HG03558 (cell line): ENCODE measurements around the gene PRKCSH.
"Not testable (repeated sequence)": the region's sequence is repeated elsewhere in the genome, so short reads cannot be mapped to it uniquely, and the experiment has no call there.

Experiments
- ATAC-seq: cut with Tn5 transposase; IDR thresholded peaks from one replicate; pipeline ENCODE4 v1.9.1; 2021; ENCODE audit warnings: moderate number of reproducible peaks; ENCODE audit not compliant: unreplicated experiment; ENCODE audit errors: extremely low read depth

The PRKCSH gene

DNA sequence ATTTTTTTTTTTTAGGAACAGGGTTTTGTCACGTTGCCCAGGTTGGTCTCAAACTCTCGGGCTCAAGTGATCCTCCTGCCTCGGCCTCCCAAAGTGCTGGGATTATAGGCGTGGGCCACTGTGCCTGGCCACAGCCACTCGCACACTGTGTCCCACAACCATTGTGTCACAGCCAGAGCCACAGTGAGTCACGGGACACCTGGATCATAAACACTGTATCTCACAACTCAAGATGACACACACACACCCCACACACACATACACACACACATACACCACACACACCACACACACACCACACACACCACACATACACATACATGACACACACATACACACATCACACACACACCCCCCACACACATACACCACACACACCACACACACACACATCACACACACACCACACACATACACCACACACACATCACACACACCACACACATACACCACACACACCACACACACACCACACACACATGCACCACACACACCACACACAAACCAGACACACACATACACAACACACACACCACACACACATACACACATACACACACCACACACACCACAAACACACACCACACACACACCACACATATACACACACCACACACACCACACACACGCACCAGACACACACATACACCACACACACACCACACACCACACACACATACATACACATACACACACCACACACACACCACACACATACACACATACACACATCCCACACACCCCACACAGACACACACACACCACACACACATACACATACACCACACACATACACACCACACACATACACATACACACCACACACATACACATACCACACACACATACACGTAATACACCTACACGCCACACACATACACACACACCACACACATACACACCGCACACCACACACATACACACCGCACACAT, 29.2 kb downstream of the PRKCSH start:
- ATAC-seq: no peak

DNA sequence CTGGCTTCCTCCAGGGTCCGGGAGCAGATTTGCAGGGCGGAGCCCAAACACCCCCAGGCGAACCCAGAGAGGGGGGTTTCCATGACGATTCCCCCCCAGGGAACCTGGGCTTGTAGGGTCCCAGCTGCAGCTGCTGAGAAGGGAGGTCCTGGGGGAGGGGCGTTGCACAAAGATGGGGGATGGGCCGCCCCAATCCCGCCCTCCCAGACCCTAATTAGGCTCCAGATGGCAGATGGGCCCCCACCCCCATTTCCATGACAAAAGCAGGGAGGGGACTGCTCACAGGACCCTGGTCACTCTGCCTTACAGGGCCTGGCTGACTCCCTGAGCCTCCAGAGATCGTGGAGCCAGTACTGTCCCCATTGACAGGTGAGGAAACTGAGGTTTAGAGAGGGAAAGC, 30.2 kb downstream of the PRKCSH start:
- ATAC-seq: no peak

DNA sequence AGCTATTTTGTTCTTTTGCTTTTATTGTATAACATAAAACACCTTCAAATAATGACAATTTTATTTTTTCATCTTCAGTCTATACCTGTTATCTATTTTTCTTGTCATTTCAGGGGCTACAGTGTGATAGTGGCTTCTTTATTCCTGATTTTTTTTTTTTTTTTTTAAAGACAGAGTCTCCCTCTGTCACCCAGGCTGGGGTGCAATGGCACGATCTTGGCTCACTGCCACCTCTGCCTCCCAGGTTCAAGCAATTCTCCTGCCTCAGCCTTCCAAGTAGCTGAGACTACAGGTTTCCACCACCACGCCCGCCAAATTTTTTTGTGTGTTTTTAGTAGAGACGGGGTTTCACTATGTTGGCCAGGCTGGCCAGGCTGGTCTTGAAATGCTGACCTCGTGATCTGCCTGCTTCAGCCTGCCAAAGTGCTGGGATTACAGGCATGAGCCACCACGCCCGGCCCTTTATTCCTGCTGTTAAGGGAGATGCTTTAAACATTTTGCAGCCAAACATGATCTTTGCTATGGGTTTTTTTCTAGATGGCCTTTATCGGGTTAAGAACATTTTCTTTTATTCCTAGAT, 32.9 kb downstream of the PRKCSH start:
- ATAC-seq: not testable (repeated sequence)

DNA sequence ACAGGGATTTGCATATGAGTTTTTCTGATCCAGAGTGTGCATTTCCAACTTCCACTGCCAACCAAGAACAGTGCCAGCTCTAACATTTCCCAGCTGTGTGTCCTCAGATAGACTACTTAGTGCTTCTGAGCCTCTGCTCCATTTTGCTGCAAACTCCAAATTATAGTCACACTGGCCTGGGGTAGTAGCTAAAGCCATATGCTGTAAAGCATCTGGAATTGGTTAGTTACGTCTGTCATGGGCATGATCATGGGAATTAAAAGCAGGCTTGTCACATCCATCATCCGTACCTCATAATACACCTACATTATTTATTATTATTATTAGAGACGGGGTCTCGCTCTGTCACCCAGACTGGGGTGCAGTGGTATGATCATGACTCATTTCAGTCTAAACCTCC, 38.3 kb downstream of the PRKCSH start:
- ATAC-seq: no peak

DNA sequence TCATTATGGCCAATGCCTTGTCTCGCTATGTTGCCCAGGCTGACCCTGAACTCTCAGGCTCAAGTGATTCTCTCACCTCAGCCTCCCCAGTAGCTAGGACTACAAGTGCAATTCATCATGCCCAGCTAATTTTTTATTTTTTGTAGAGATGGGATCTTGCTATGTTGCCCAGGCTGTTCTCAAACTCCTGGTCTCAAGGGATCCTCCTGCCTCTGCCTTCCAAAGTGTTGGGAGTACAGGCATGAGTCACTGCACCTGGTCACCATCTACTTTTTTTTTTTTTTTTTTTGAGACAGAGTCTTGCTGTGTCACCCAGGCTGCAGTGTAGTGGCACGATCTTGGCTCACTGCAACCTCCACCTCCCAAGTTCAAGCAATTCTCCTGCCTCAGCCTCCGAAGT, 39.9 kb downstream of the PRKCSH start:
- not testable (repeated sequence) for ATAC-seq

DNA sequence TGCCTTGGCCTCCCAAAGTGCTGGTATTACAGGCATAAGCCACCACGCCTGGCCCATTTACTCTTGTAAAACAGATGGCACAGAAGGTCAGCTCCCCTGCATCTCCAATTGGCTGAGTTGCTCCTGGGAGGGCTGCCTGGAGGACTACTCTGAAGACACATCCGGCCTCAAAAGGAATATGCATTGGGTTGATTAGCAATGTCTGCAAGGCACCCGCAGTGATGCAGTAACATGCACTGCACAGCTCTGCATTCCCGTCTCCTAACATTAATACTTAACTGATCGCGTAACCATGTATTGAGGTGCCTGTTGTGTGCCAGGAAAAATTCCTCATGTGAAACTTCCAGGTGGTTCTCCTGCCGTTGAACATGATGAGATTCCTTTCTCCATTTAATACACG, 40.4 kb downstream of the PRKCSH start:
- ATAC-seq: no peak

DNA sequence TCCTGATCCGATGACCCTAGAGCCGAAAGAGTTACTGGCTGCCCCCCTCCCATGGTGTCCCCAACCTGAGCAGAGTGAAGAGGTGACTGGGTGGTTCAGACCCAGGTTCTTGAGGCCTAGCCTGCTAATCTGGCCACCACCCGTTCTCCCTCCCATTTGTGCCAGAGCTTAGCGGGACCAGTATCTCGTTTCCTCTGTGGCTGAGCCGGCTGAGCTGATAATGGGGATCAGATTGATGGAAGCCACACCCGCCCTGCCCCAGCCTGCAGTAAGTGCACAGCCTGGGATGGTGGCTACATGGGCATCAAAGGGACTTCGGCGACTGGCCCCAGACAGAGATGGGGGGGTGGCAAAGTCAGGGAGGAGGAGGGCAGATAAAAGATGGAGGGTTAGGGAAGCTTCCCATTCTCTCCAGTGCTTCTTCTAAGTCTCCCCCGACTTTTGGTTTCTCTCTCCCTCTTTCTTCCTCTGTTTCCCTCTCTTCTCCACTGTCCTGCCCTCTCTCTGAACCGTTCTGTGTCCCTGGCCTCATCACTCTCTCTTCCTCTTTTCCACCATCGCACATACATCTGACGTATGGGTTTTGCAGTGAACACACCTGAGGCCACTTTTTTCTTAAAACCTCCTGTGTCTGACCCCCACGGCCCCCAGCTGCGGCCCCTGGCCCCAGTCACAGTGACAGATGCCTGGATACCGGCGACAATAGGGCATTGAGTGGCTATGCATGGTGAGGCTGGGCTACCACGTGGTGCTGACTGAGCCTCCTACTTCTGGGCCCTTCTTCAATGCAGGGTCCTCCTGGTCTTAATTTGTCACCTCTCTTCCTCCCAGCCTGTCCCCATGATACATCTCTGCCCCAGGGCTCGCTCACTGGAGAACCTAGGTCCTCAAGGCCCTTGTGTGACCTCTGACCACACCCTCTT, 43.0 kb downstream of the PRKCSH start:
- ATAC-seq: no peak

DNA sequence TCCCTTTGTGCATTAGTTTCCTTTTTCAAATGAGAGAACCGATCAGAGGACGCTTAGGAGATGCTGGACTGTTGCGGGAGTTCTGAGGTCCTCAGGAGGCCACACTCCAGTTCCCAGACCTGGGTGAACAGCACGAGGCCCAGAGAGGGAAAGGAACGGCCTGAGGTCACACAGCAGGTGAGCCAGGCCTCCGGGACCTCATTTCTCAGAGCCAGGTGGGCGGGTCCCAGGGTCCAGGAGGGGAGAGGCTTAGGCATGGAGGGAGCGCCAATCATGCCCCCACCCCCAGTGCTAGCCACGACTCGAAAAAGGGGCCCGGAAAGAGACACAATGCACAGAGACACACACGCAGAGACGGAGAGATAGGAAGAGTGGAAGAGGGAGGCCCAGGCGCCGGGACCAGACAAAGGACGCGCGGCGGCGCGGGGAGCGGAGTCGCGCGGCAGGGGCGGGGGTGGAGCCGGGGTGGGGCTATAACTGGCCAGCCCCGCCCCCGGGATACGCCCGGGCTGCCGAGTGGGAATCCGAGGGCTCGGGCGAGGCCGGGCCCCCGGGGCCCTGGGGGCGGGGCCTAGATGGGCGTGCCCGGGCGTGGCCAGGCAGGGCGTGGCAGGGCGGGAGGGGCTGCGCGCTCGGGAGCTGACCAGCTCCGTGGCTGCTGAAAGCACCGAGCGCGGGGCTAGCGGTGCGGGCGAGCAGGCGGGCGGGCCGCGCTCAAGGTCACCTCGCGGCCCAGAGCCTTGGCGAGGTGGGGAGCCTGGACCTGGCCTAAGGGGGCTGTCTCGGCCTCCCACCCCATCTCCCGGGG, 43.9 kb downstream of the PRKCSH start:
- ATAC-seq: no peak

DNA sequence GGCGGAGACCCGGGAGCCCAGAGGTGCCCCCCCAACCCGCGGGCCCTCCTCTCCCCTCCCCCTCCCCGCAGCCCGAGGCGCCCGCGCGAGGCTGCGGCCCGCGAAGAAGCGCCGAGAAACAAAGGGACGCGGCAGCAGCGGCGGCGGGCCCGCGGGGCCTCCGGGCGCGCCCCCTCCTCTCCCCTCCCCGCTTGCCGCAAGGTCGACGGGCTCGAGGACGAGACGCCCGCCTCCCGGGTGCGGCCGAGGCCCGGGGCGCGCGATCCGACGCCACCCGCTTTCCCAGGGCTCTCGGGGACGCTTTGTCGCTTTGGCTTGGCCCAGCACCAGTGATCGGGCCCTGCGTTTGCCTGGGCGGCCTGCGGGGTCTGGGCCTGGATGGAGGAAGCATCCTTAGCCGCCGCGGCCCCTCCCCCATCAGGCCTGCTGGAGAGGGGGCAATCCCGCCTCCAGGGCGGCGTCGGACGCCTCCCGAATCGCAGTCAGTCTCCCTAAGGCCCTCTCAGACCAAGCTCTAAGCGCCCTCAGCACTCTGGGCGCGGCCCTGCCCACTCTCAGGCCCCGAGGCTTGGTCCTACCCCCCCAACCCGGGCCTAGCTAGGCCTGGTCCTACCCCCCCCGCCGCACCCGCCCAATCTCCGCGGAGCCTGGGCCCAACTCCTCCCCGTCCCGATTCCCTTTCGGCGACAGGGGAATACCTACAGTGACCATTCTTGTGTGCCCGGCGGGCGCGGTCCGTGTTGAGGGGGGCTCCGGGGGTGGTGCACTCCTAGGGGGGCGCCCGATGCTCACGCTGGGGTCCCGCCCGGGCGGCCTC, 44.7 kb downstream of the PRKCSH start:
- no peak for ATAC-seq

DNA sequence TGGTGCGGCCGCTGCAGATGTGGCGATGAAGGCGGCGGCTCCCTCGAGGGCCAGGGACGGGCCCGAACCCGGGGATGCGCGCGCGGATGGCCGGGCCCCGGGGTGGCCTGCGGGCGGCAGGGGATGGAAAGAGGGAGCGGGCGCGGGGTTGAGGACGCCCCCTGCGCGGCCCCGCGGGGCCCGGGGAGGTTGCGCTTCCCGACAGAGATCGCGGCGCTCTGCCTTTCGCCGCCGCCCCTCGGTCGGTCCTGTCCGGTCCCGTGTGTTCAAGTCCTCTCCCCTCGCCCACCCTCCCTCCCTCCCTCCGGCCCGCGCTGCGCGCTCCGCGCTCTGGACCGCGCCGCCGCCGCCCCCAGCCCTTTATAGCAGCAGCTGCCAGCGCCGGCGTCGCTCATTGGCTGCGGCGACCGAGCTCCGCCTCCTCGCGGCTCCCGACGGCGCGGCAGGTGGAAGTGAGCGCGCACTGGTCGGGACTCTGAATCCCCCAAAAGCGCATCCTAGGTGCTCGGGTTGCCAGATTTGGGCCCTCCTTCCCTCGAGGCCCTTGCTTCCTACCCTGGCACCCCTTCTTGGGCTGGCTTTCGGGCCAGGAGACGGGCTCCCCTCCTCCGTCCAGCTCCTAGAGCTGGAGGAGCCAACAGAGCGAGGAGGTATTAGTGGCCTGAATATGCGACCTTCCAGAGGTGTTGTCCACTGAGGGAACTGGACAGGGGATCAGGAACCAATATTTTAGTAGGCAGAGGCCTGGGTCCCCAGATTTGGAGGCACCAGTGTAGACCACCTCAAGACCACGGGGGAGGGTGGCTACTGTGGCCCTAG, 45.5 kb downstream of the PRKCSH start, which contains the start of gene ELAVL3:
ELAVL3 (minus strand) TSS at position 332 of the 819 bp plus-strand sequence. CDS start 438 bp downstream, outside the sequence.
- ATAC-seq: no peak

DNA sequence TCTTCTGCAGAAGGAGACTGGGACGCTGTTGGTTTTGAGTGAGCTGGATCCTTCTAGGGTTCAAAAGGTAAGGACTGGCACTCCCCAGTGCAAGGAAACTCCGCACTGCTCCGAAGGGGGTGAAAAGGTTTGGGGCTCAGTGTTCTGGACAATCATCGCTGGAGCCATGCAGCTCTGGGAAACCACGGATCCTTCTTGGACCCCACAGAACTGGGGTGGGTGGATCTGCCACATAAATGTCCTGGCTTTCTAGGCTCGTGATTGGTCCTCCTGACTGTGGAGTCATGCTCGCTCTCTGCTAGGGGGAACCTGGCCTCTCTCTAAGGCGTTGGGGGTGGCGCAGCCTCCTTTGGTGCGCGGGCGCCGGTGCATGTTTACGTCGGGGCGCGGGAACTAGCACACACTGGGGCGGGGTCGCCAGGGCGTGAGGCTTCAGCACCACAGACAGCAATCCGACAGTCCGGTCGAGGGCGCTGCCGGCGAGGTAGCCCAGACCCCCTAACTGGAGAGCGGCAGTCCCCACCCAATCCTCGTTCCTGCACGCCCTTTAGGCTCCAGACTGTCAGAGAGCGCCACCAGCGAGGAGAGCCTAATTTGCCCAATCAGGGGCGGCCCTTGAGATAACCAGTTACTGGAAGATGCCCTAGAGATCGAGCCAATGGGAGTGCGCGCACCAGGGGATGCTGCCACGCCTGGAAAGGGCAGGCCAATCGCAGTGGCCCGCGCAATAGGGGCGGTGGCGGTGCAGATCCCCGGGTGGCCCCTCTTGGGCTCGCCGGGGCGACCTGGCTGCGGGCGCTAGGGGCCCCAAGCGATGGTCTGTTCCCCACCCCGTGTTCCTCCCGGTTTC, 46.3 kb downstream of the PRKCSH start:
- peak; percentile 51 for ATAC-seq

DNA sequence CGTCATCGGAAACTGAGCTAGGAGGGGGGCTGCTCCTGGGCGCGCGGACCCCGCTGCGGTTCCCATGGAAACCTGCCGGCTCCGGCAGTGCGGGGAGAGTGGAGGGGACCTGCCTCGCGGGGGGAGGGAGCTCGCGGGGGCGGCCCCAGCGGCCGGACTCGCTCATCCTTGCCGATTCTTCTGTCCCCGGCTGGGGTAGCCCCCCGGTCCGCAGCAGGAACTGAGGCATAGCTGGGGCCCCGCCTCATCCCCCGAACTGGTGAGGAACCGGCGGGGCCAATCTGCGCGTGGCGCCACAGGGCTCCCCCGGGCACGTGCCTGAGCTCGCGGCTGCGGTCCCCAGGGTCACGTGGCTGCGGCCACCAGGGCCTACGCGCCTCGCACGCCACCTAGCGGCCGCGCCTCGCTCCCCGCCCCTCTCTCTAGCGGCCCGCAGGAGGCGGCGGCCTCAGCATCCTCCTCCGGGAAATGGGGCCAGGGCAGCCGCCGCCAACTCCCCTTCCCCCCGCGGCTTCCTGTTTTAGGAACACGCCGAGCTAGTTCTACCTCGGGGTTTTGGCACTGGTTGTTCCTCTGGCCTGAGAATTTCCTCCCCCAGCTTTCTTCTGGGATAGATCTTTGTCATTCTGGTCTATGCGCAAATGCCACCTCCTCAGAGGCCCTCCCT, 47.1 kb downstream of the PRKCSH start:
- ATAC-seq: no peak

DNA sequence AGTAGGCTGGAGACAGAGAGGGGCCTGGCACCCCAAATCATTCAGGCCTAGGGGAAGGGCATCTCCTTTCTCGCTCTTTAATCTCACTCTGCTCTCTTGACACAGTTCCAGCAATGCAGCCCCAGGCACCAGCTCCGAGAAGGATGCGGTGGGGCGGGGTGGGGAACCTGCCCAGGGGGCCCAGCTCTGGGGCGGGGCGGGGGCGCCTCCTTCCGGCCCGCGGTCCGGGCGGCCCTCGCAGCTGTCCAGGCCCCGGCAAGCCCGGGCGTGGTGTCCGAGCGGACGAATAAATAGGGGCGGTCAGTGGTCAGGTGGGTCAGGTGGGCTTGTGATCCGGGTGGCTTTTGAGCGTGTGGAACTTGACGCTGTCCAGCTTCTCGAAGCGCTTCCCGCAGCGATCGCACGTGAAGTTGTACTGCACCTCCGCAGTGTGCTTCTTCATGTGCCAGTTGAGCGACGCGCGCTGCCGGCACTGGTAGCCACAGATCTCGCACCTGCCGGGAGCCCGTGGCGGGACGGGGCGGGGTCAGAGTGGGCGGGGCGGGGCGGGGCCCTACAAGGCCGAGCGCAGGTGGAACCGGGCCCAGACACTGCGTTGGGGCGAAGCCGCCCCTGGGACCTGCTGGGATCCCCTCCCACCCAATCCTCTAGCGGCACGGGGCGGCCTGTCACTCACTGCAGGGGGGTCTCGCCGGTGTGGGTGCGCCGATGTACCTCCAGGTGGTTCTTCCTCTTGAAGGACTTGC, 48.1 kb downstream of the PRKCSH start:
- no peak for ATAC-seq

DNA sequence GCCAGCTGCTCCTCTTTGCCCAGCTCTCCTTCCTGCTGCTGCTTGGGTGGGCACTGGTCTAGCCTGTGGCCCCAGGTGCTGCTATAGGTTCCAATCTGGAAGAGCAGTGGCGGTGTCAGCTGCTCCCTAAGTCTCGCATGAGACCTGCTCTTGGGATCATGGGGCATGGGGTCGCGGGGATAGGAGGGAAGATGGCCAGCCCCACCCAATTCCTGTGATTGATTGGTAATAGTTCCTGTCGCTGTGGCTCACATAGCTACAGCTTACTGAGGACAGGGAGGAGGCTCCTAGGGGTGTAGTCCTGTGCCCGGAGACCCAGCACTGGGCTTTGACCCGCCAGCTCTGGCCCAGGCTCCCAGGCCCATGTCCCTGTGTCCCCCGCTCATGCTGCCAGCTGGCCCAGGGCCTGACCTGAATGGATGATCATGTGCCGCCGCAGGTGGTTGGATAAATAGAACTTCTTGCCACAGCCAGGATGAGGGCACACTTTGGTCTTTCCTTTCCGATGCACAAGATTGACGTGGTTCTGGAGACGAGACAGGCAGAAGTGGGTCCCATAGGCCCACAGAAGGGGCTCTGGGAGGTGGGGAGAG, 49.9 kb downstream of the PRKCSH start:
- no peak for ATAC-seq

DNA sequence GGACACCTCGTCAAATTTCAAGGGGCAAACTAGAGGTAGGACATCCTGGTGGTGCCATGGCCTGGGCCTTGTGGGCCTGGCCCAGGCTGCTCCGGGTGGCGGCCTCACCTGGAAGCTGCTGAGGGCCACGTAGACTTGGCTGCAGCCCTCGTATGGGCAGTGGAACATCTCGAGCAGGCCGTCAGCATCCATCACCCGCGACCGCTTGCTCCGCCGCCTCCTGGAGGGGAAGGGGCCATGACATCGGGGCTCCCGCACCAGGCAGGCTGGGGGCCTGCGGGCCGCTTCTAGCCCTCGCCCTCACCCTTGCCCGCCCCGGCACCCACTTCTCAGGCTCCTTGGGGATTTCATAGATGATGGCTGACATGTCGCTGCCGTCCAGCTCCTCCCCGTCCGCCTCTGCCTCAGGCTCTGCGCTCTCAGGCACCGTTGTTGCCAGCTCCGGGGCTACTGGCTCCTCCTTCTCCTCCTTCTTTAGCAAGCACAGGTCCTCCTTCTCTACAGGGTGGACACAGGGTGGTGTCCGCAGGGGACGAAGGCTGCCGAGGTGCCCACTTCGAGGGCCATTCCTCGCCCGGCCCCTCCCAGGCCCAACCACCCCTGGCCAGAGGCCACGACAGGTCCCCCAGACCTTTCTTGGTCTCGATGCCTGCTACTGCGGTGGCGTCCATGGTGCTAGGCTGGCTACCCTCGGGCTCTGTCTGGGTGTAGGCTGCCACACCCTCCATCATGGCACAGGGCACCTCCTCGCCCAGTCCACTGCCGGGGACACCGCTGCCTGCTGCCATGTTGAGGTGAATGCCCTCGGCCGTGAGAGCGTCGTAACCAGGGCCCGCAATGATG, 51.4 kb downstream of the PRKCSH start:
- ATAC-seq: no peak
